ENCODE data around the gene LUM. TPM values are rescaled to one million over a fixed set of nuclear protein-coding genes. Genes with fewer than 3 reads are reported as not detected.

Gene LUM
- total and polyA plus RNA-seq, 4 donors, result 3.7 to 22.3 (median 13.8) TPM

DNA sequence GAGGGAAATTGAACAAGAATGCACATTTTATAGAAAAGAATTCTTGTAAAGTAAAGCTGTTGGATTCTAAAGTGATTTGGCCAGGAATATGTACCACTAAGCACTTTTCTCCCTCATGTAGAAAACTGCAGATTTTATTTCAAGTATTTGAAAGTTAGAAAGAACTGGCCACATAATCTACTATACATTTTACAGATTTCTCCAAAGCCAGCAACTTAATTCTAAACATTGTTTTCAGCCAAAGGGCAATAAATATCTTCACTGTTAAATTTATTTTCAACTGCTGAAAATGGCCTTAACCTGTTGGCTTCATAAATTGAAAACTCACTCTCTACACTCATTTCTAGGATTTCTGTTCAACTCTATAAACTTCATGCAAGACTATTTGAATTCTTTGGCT lies 37.9 kb downstream of the LUM start:
- Histone ChIP-seq H3K4me3 (ENCODE audit: low read depth in 1 of 3, low read length in 3 of 3) (no peak overlapping the region), H3K4me1 (ENCODE audit: control insufficient read depth in 4 of 4, insufficient read depth in 4 of 4, low read length in 3 of 4) (no peaks in the 10 kb centered on the region), H3K27ac (ENCODE audit: low read depth in 1 of 2, low read length in 2 of 2) (no peak overlapping the region), H3K27me3 (ENCODE audit: control insufficient read depth in 4 of 4, insufficient read depth in 4 of 4, low read length in 3 of 4) (peaks cover 0 to 3% (median 0%) of the 10 kb centered on the region in 4 donors), H3K9me3 (ENCODE audit: control insufficient read depth in 4 of 4, low read length in 3 of 4) (no peaks in the 10 kb centered on the region), H3K36me3 (ENCODE audit: control insufficient read depth in 4 of 4, insufficient read depth in 3 of 4, low read depth in 1 of 4, low read length in 3 of 4) (no peaks in the 10 kb centered on the region), H3K9ac (ENCODE audit: low read depth in 1 of 2, low read length in 2 of 2) (no peak overlapping the region)
- no peak for DNase-seq (ENCODE audit: low spot score)
- TF ChIP-seq JUND (IDR thresholded peaks at IDR 0.05) (no peak), RAD21 (IDR thresholded peaks at IDR 0.05) (no peak), TAF1 (conservative IDR thresholded peaks at IDR 0.05) (no peak), ZBTB33 (IDR thresholded peaks at IDR 0.05) (no peak), YY1 (IDR thresholded peaks at IDR 0.05) (no peak), SP1 (IDR thresholded peaks at IDR 0.05) (no peak), GABPA (IDR thresholded peaks at IDR 0.05 in 1 of 2, conservative IDR thresholded peaks at IDR 0.05 in 1 of 2) (no peak), CTCF (IDR thresholded peaks at IDR 0.05; ENCODE audit: low read depth, low read length, missing input control) (no peak), FOXA2 (IDR thresholded peaks at IDR 0.05) (no peak), FOXA1 (IDR thresholded peaks at IDR 0.05) (no peak), NR2F2 (IDR thresholded peaks at IDR 0.05) (no peak), RXRA (IDR thresholded peaks at IDR 0.05) (no peak), HNF4G (IDR thresholded peaks at IDR 0.05) (no peak), HNF4A (conservative IDR thresholded peaks at IDR 0.05) (no peak), EGR1 (IDR thresholded peaks at IDR 0.05; ENCODE audit: low read depth in 2 of 2) (no peak)
- TF ChIP-seq, protein P1, sequence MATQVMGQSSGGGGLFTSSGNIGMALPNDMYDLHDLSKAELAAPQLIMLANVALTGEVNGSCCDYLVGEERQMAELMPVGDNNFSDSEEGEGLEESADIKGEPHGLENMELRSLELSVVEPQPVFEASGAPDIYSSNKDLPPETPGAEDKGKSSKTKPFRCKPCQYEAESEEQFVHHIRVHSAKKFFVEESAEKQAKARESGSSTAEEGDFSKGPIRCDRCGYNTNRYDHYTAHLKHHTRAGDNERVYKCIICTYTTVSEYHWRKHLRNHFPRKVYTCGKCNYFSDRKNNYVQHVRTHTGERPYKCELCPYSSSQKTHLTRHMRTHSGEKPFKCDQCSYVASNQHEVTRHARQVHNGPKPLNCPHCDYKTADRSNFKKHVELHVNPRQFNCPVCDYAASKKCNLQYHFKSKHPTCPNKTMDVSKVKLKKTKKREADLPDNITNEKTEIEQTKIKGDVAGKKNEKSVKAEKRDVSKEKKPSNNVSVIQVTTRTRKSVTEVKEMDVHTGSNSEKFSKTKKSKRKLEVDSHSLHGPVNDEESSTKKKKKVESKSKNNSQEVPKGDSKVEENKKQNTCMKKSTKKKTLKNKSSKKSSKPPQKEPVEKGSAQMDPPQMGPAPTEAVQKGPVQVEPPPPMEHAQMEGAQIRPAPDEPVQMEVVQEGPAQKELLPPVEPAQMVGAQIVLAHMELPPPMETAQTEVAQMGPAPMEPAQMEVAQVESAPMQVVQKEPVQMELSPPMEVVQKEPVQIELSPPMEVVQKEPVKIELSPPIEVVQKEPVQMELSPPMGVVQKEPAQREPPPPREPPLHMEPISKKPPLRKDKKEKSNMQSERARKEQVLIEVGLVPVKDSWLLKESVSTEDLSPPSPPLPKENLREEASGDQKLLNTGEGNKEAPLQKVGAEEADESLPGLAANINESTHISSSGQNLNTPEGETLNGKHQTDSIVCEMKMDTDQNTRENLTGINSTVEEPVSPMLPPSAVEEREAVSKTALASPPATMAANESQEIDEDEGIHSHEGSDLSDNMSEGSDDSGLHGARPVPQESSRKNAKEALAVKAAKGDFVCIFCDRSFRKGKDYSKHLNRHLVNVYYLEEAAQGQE (IDR thresholded peaks at IDR 0.05), result no peak
- TF ChIP-seq, protein P2, sequence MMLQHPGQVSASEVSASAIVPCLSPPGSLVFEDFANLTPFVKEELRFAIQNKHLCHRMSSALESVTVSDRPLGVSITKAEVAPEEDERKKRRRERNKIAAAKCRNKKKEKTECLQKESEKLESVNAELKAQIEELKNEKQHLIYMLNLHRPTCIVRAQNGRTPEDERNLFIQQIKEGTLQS (IDR thresholded peaks at IDR 0.05), result no peak
- TF ChIP-seq, protein P3, sequence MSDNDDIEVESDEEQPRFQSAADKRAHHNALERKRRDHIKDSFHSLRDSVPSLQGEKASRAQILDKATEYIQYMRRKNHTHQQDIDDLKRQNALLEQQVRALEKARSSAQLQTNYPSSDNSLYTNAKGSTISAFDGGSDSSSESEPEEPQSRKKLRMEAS (IDR thresholded peaks at IDR 0.05), result no peak

Data from liver (tissue), 9 donors.